NCI-H2081 treated with DMSO at 0.1 percent for 48 hours (cell line): ENCODE results near the gene TTLL11.
"Not testable (repeated sequence)": the region's sequence is repeated elsewhere in the genome, so short reads cannot be mapped to it uniquely, and the experiment has no call there.

Source experiments
- DNase-seq: peaks from one replicate; lab custom pipeline; 2025; lab: John Stamatoyannopoulos, UW

Gene TTLL11

GRCh38 chr9:121814594-121814993, 278.5 kb downstream of the TTLL11 start:
- DNase-seq, result no peak

GRCh38 chr9:121813519-121814210, 279.4 kb downstream of the TTLL11 start:
- no peak for DNase-seq

- DNase-seq, result no peak
Observed at GRCh38 chr9:121812159-121812735, 280.9 kb downstream of the TTLL11 start.

GRCh38 chr9:121811751-121812150, 281.4 kb downstream of the TTLL11 start:
- DNase-seq, result no peak

- DNase-seq, result no peak
Observed at GRCh38 chr9:121811140-121811539, 282.0 kb downstream of the TTLL11 start.

- DNase-seq, result no peak
Observed at GRCh38 chr9:121810489-121810888, 282.6 kb downstream of the TTLL11 start.

- no peak for DNase-seq
Observed at GRCh38 chr9:121809356-121810050, 283.6 kb downstream of the TTLL11 start.

GRCh38 chr9:121808781-121809180, 284.3 kb downstream of the TTLL11 start:
- DNase-seq, result no peak

- no peak for DNase-seq
Observed at GRCh38 chr9:121807823-121808278, 285.3 kb downstream of the TTLL11 start.

GRCh38 chr9:121807069-121807822, 285.9 kb downstream of the TTLL11 start:
- no peak for DNase-seq

GRCh38 chr9:121802753-121803152, 290.4 kb downstream of the TTLL11 start:
- DNase-seq, result no peak

GRCh38 chr9:121801579-121801978, 291.5 kb downstream of the TTLL11 start:
- DNase-seq, result no peak

GRCh38 chr9:121800376-121800775, 292.7 kb downstream of the TTLL11 start:
- DNase-seq, result no peak

GRCh38 chr9:121798941-121799340, 294.2 kb downstream of the TTLL11 start:
- no peak for DNase-seq

- DNase-seq, result no peak
Observed at GRCh38 chr9:121797081-121797480, 296.0 kb downstream of the TTLL11 start.

- DNase-seq, result not testable (repeated sequence)
Observed at GRCh38 chr9:121794334-121794733, 298.8 kb downstream of the TTLL11 start.

GRCh38 chr9:121792476-121792875, 300.6 kb downstream of the TTLL11 start:
- not testable (repeated sequence) for DNase-seq

GRCh38 chr9:121790841-121791240, 302.3 kb downstream of the TTLL11 start:
- DNase-seq, result no peak

GRCh38 chr9:121788686-121789366, 304.3 kb downstream of the TTLL11 start:
- no peak for DNase-seq

GRCh38 chr9:121786998-121787422, 306.1 kb downstream of the TTLL11 start:
- DNase-seq, result no peak

- DNase-seq, result no peak
Observed at GRCh38 chr9:121786543-121786948, 306.6 kb downstream of the TTLL11 start.
